BLaER1 treated with 17β-estradiol and CSF1 and Interleukin-3, amounts not matched to agents 10 nM and 100 nM (cell line): ENCODE data around the gene TMEM106C.

Experiments
- H3K27ac ChIP-seq, 11 experiments: shearing (Covaris generic); formaldehyde crosslinking; 2 replicates each; pipeline ENCODE4 v1.8.1; 2022
- H3K27me3 ChIP-seq, 11 experiments: shearing (Covaris generic); formaldehyde crosslinking; 2 replicates each; pipeline ENCODE4 v1.8.1; 2022
- H3K36me3 ChIP-seq, 11 experiments: shearing (Covaris generic); formaldehyde crosslinking; 2 replicates each; pipeline ENCODE4 v1.8.1; 2022
- H3K4me1 ChIP-seq, 10 experiments: shearing (Covaris generic); formaldehyde crosslinking; 2 replicates each; pipeline ENCODE4 v1.8.1; 2022
- H3K4me2 ChIP-seq, 11 experiments: shearing (Covaris generic); formaldehyde crosslinking; 2 replicates each; pipeline ENCODE4 v1.8.1; 2022
- H3K4me3 ChIP-seq, 10 experiments: shearing (Covaris generic); formaldehyde crosslinking; 2 replicates each; pipeline ENCODE4 v1.8.1; 2022
- H3K9ac ChIP-seq, 11 experiments: shearing (Covaris generic); formaldehyde crosslinking; 2 replicates each; pipeline ENCODE4 v1.8.1; 2022
- H3K9me3 ChIP-seq, 11 experiments: shearing (Covaris generic); formaldehyde crosslinking; replicated peaks in 1 of 11; 2 replicates each; pipeline ENCODE4 v1.8.1; 2022
- H4K20me1 ChIP-seq, 11 experiments: shearing (Covaris generic); formaldehyde crosslinking; 2 replicates each; pipeline ENCODE4 v1.8.1; 2022
- Cebpa-rat ChIP-seq, 11 experiments: shearing (Covaris generic); IDR thresholded peaks; 2 replicates each; pipeline ENCODE4 v1.8.1; 2022

Gene TMEM106C, protein sequence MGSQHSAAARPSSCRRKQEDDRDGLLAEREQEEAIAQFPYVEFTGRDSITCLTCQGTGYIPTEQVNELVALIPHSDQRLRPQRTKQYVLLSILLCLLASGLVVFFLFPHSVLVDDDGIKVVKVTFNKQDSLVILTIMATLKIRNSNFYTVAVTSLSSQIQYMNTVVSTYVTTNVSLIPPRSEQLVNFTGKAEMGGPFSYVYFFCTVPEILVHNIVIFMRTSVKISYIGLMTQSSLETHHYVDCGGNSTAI

DNA sequence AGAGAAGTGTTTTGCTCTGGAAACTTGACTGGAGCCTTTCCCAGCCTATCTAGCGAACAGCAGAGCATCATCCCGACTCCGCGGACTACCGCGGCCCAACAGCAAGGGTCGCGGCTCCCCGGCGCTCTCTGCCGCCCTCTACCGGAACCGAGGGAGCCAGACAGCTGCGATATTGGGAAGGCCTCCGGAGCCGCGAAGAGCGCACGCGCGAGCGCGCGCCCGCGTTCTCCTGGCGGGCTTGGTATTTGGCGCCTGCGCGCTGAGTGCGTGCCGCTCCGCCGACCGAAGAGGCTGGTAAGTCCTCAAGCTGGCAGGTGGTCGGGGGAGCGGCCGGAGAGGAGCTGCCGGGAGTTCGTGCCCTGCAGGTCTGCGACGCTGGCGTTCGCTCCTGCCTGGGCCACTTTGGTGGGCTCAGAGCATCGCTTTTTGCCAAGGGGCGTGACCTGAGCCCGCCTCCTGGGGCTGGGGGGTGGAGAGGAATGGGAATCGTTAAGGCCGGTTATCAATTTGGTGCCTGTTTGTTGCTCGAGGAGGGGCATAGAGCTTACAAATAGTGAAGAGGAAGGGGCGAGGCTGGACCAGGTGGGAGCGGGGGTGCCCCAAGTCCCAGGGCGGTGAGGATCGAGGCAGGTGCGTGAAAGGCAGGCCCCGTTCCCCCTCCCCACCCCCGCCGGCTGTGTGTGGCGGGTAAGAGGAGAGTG, at the start of gene TMEM106C:
Gene TMEM106C (plus strand): TSS at position 257 of the 701 bp plus-strand sequence. CDS start 641 bp downstream, outside the sequence.
- H3K4me2 ChIP-seq = peak within 1 kb of the TSS; percentile 89 to 98 (median 95)
- peak within 1 kb of the TSS; percentile 67 to 94 (median 79) for H3K4me3 ChIP-seq
- peaks cover 5 to 17% (median 12%) of the 10 kb centered on the region in 11 experiments for H3K9me3 ChIP-seq
- peak within 1 kb of the TSS in 8 of 11 experiments; percentile 41 to 63 (median 54); a peak in 13 of 22 replicates for H3K27ac ChIP-seq
- peaks cover 0 to 9% (median 0%) of the 10 kb centered on the region in 11 experiments; a peak in 1 of 22 replicates for H3K27me3 ChIP-seq
- H3K9ac ChIP-seq = peak within 1 kb of the TSS; percentile 66 to 81 (median 80)
- 0 out of 22 replicates have a peak, but pooled peaks cover 0 to 5% (median 0%) of the 10 kb centered on the region in 11 experiments for H4K20me1 ChIP-seq
- peaks cover 24 to 40% (median 34%) of the 10 kb centered on the region in 11 experiments for H3K36me3 ChIP-seq
- no peak for TF ChIP-seq Cebpa-rat (IDR thresholded peaks at IDR 0.05)
- peaks cover 11 to 25% (median 20%) of the 10 kb centered on the region in 10 experiments for H3K4me1 ChIP-seq

DNA sequence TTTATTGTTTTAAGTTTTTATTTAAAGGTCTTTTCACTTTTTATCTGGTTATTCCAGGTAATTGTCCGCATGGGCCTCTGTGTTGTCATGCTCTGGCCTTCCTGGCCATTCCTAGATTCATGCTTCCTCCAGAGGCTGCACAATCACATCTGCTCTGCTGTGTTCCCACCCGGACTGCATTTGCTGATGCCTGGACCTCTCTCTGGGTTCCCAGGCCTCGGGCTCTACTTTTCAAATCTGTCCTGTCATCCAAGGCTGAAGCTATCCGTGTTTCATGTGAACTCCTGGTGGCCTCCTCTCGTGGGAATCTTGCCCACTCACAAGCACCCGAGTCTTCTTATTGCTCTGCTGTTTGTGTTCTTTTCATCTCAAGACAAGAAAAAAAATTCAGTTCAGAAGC, 42.5 kb upstream of the TMEM106C start:
- no peaks in the 10 kb centered on the region for H3K27me3 ChIP-seq
- no peaks in the 10 kb centered on the region for H3K36me3 ChIP-seq
- 0 out of 22 replicates have a peak, but pooled peaks cover 0 to under 1% (median 0%) of the 10 kb centered on the region in 11 experiments for H3K9me3 ChIP-seq
- H4K20me1 ChIP-seq = no peaks in the 10 kb centered on the region
- no peak overlapping the region for H3K27ac ChIP-seq
- H3K4me1 ChIP-seq = no peaks in the 10 kb centered on the region
- no peak overlapping the region for H3K4me2 ChIP-seq
- H3K9ac ChIP-seq = no peak overlapping the region
- no peak overlapping the region for H3K4me3 ChIP-seq
- TF ChIP-seq Cebpa-rat (IDR thresholded peaks at IDR 0.05) = no peak

DNA sequence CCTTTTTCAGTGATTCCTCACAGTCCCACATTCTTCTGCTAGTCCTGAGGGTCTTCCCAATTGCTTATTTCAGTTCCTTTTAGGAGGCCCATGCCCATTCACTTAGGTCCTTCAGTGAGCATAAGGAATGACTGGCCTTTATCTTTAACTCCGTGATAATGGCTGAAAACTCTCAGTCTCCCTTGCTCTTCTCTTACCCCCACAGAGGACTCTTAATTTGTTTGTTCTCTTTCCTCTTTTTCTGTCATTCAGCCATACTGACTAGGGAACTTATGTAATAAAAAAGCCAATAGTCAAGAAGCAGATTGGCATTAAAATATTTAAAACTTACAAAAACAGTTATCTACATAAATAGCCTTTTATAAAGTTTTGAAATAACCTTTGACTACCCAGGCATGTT, 41.5 kb upstream of the TMEM106C start:
- no peak overlapping the region for H3K4me2 ChIP-seq
- peaks cover 0 to 10% (median 0%) of the 10 kb centered on the region in 11 experiments; a peak in 1 of 22 replicates for H3K9me3 ChIP-seq
- H3K27ac ChIP-seq = no peak overlapping the region
- no peaks in the 10 kb centered on the region for H3K4me1 ChIP-seq
- H3K27me3 ChIP-seq = no peaks in the 10 kb centered on the region
- H3K4me3 ChIP-seq = no peak overlapping the region
- H4K20me1 ChIP-seq = no peaks in the 10 kb centered on the region
- no peak for TF ChIP-seq Cebpa-rat (IDR thresholded peaks at IDR 0.05)
- no peaks in the 10 kb centered on the region for H3K36me3 ChIP-seq
- no peak overlapping the region for H3K9ac ChIP-seq

DNA sequence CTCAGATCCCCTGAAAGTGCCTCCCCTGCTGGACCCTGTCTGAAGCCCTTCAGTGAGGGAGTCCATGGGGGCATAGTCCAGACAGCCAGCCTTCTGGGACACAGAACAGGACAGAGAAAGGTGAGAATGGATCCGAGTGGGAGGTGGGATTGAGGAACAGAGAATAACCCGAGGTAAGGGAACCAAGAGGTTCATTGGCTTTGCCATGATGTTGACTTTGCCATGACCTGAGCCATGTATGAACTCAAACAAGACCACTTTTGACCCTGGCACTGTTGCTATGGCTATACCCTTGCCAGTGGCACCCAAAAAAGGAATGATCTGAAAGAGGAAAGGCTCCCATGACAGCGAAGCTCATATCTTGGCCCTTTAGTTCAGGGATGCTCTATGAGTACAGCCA, 36.0 kb upstream of the TMEM106C start:
- Histone ChIP-seq H3K4me2 (peak overlapping the region in 2 of 11 experiments; percentile 2 to 6; a peak in 1 of 22 replicates), H3K27me3 (no peaks in the 10 kb centered on the region), H4K20me1 (no peaks in the 10 kb centered on the region), H3K9me3 (peaks cover 0 to 10% (median 0%) of the 10 kb centered on the region in 11 experiments; a peak in 1 of 22 replicates), H3K9ac (no peak overlapping the region), H3K4me1 (0 out of 20 replicates have a peak, but pooled peaks cover 0 to 7% (median 0%) of the 10 kb centered on the region in 10 experiments), H3K36me3 (no peaks in the 10 kb centered on the region), H3K4me3 (no peak overlapping the region), H3K27ac (no peak overlapping the region)
- no peak for TF ChIP-seq Cebpa-rat (IDR thresholded peaks at IDR 0.05)

DNA sequence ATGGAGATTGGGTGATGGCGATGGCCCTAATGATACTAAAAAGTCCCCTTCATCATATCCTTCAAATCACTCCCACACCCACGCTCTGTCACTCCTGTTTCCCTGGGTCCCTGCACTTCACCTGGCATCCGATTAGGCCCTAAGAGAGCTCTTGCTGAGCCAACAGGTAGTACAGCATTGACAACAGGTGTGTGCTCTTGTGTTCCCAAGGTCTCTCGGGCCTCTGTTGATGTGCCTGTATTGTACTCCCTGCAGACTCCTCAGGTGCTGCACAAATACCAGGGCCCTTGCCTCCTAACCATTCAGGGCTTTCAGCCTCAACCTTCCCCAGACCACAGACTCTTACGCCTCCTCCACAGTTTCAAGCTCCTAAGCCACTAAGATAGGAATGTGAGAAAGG, 32.8 kb upstream of the TMEM106C start:
- H3K4me3 ChIP-seq = no peak overlapping the region
- peaks cover 0 to 10% (median 0%) of the 10 kb centered on the region in 11 experiments; a peak in 1 of 22 replicates for H3K9me3 ChIP-seq
- H3K27me3 ChIP-seq = no peaks in the 10 kb centered on the region
- H3K9ac ChIP-seq = no peak overlapping the region
- TF ChIP-seq Cebpa-rat (IDR thresholded peaks at IDR 0.05) = no peak
- 0 out of 20 replicates have a peak, but pooled peaks cover 0 to 7% (median 0%) of the 10 kb centered on the region in 10 experiments for H3K4me1 ChIP-seq
- no peak overlapping the region for H3K27ac ChIP-seq
- H3K4me2 ChIP-seq = no peak overlapping the region
- no peaks in the 10 kb centered on the region for H3K36me3 ChIP-seq
- no peaks in the 10 kb centered on the region for H4K20me1 ChIP-seq

DNA sequence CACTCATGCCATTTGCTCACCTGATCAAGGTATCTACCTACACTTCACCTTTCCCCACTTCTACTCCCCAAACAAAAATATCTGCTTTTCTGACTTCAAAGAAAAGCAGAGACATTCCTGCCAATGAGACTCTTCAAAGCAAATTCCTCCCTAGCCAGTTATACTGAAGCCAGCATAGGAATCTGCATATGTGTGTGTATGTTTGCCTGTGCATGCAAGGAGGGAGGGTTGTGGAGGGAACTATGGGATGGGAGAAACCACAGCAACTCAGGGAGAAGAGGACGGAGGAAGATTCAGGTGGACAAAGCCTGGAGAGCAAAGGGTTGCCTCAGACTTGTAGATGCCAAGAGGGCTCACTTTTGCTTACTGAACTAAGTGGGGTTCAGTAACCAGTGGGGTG, 32.2 kb upstream of the TMEM106C start:
- H3K4me1 ChIP-seq = 0 out of 20 replicates have a peak, but pooled peaks cover 0 to 7% (median 0%) of the 10 kb centered on the region in 10 experiments
- H3K36me3 ChIP-seq = no peaks in the 10 kb centered on the region
- TF ChIP-seq Cebpa-rat (IDR thresholded peaks at IDR 0.05) = no peak
- no peak overlapping the region for H3K4me3 ChIP-seq
- H3K27ac ChIP-seq = no peak overlapping the region
- no peaks in the 10 kb centered on the region for H4K20me1 ChIP-seq
- no peaks in the 10 kb centered on the region for H3K27me3 ChIP-seq
- H3K9ac ChIP-seq = no peak overlapping the region
- H3K9me3 ChIP-seq = peaks cover 0 to 7% (median 0%) of the 10 kb centered on the region in 11 experiments; a peak in 1 of 22 replicates
- no peak overlapping the region for H3K4me2 ChIP-seq

DNA sequence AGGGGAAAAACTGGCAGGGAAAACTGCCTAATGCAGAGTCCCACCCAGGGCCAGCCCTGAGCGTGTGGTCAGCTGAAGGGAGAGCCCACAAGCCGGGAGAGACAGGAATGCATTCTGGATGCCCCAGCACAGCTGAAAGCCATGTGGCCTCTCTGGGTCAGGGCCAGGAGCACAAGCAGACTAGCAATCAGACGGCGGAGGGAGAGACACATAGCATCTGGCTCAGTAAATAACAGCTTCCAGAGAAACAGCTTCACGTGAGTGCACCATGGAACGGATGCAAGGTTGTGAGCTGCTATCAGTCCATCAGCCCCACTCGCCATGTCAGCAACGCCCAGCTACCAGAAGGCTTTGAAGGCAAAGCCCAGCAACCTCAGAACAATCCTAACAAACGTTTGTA, 28.2 kb upstream of the TMEM106C start:
- no peak for TF ChIP-seq Cebpa-rat (IDR thresholded peaks at IDR 0.05)
- Histone ChIP-seq H3K9ac (no peak overlapping the region), H3K36me3 (no peaks in the 10 kb centered on the region), H3K9me3 (no peaks in the 10 kb centered on the region), H3K4me2 (no peak overlapping the region), H3K4me1 (peaks cover 16 to 32% (median 28%) of the 10 kb centered on the region in 10 experiments), H3K4me3 (no peak overlapping the region), H3K27me3 (no peaks in the 10 kb centered on the region), H4K20me1 (no peaks in the 10 kb centered on the region; a peak in 1 of 22 replicates), H3K27ac (no peak overlapping the region)

DNA sequence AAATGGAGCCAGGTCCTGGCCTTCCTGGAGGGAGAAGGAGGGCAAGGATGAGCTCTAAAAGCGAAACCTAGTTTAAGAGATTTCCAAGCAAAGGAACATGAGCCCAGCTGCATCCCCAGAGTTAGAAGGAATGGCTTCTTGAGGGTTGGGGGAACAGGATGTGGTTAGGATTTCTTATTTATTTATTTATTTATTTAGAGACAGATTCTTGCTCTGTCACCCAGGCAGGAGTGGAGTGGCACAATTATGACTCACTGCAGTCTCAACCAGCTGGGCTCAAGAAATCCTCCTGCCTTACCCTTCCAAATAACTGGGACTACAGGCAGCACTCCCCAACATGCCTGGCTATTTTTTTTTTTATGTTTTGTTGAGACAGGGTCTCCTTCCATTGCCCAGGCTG, 25.3 kb upstream of the TMEM106C start:
- no peaks in the 10 kb centered on the region for H3K9me3 ChIP-seq
- peaks cover 0 to 4% (median 0%) of the 10 kb centered on the region in 11 experiments; a peak in 1 of 22 replicates for H4K20me1 ChIP-seq
- peak overlapping the region in 6 of 11 experiments; percentile 1 to 52 (median 38); a peak in 9 of 22 replicates for H3K9ac ChIP-seq
- TF ChIP-seq Cebpa-rat (IDR thresholded peaks at IDR 0.05) = no peak
- H3K36me3 ChIP-seq = no peaks in the 10 kb centered on the region
- no peak overlapping the region; a peak in 1 of 20 replicates for H3K4me3 ChIP-seq
- H3K27me3 ChIP-seq = peaks cover 0 to 21% (median 0%) of the 10 kb centered on the region in 11 experiments; a peak in 7 of 22 replicates
- H3K27ac ChIP-seq = peak overlapping the region in 9 of 11 experiments; percentile 40 to 78 (median 57); a peak in 17 of 22 replicates
- peak overlapping the region; percentile 69 to 92 (median 81) for H3K4me2 ChIP-seq
- H3K4me1 ChIP-seq = peaks cover 39 to 61% (median 55%) of the 10 kb centered on the region in 10 experiments

DNA sequence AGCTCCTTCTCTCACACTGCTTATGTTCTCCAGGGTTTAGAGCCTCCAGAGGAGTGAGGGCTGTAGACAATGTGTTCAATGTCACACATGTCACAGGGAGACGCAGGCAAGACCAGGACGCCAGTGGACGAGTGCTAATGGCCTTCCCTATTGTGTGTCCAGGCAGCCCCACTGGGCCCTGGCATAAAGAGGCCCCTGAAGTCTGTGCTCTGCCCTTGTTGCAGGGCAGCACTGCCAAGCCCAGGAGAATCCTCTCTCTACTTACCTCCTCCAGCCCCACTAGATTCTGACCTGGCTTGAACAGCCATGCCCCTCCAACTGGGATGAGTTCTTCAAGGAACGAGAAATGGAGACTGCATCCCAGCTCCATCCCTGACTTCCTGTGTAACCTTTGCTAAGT, 24.8 kb upstream of the TMEM106C start:
- H3K9ac ChIP-seq = peak overlapping the region in 6 of 11 experiments; percentile 3 to 52 (median 38); a peak in 8 of 22 replicates
- H3K9me3 ChIP-seq = no peaks in the 10 kb centered on the region
- H3K27ac ChIP-seq = peak overlapping the region in 9 of 11 experiments; percentile 40 to 78 (median 56); a peak in 17 of 22 replicates
- peaks cover 0 to 26% (median 0%) of the 10 kb centered on the region in 11 experiments; a peak in 7 of 22 replicates for H3K27me3 ChIP-seq
- H3K4me2 ChIP-seq = peak overlapping the region; percentile 69 to 92 (median 81)
- peaks cover 0 to 9% (median 0%) of the 10 kb centered on the region in 11 experiments; a peak in 1 of 22 replicates for H4K20me1 ChIP-seq
- H3K4me3 ChIP-seq = no peak overlapping the region
- no peak for TF ChIP-seq Cebpa-rat (IDR thresholded peaks at IDR 0.05)
- H3K4me1 ChIP-seq = peaks cover 39 to 66% (median 60%) of the 10 kb centered on the region in 10 experiments
- no peaks in the 10 kb centered on the region for H3K36me3 ChIP-seq
